ENCODE measurements around the gene PRG3.

PRG3 gene

GRCh38 chr11:57386178-57386940, 5.4 kb upstream of the PRG3 start:
- no peak for TF ChIP-seq ZNF274 (IDR thresholded peaks at IDR 0.05; ENCODE audit: low read depth, low read length)
- H3K4me3 ChIP-seq (ENCODE audit: low read length), result no peak overlapping the region

GRCh38 chr11:57379732-57380131, 1.2 kb downstream of the PRG3 start:
- no peak overlapping the region for H3K4me3 ChIP-seq (ENCODE audit: low read length)
- TF ChIP-seq ZNF274 (IDR thresholded peaks at IDR 0.05; ENCODE audit: low read depth, low read length), result no peak

- TF ChIP-seq ZNF274 (IDR thresholded peaks at IDR 0.05; ENCODE audit: low read depth, low read length), result no peak
- no peak overlapping the region for H3K4me3 ChIP-seq (ENCODE audit: low read length)
Observed at GRCh38 chr11:57378186-57378585, 2.8 kb downstream of the PRG3 start.

- no peak for TF ChIP-seq ZNF274 (IDR thresholded peaks at IDR 0.05; ENCODE audit: low read depth, low read length)
- no peak overlapping the region for H3K4me3 ChIP-seq (ENCODE audit: low read length)
Observed at GRCh38 chr11:57377107-57377506, 3.8 kb downstream of the PRG3 start.

GRCh38 chr11:57376095-57377090, 4.6 kb downstream of the PRG3 start:
- H3K4me3 ChIP-seq (ENCODE audit: low read length), result no peak overlapping the region

GRCh38 chr11:57375490-57375889, 5.5 kb downstream of the PRG3 start:
- no peak overlapping the region for H3K4me3 ChIP-seq (ENCODE audit: low read length)
- no peak for TF ChIP-seq ZNF274 (IDR thresholded peaks at IDR 0.05; ENCODE audit: low read depth, low read length)

More at GRCh38 chr11:57376095-57377090, 4.6 kb downstream of the PRG3 start:
- no peak for TF ChIP-seq ZNF274 (IDR thresholded peaks at IDR 0.05; ENCODE audit: low read depth, low read length)

GRCh38 chr11:57374966-57375365, 6.0 kb downstream of the PRG3 start:
- TF ChIP-seq ZNF274 (IDR thresholded peaks at IDR 0.05; ENCODE audit: low read depth, low read length), result no peak
- no peak overlapping the region for H3K4me3 ChIP-seq (ENCODE audit: low read length)

- no peak overlapping the region for H3K4me3 ChIP-seq (ENCODE audit: low read length)
- no peak for TF ChIP-seq ZNF274 (IDR thresholded peaks at IDR 0.05; ENCODE audit: low read depth, low read length)
Observed at GRCh38 chr11:57373146-57373545, 7.8 kb downstream of the PRG3 start.

- H3K4me3 ChIP-seq (ENCODE audit: low read length), result no peak overlapping the region
- no peak for TF ChIP-seq ZNF274 (IDR thresholded peaks at IDR 0.05; ENCODE audit: low read depth, low read length)
Observed at GRCh38 chr11:57370941-57371340, 10.0 kb downstream of the PRG3 start.

- H3K4me3 ChIP-seq (ENCODE audit: low read length), result no peak overlapping the region
- no peak for TF ChIP-seq ZNF274 (IDR thresholded peaks at IDR 0.05; ENCODE audit: low read depth, low read length)
Observed at GRCh38 chr11:57370251-57370650, 10.7 kb downstream of the PRG3 start.

- no peak overlapping the region for H3K4me3 ChIP-seq (ENCODE audit: low read length)
- no peak for TF ChIP-seq ZNF274 (IDR thresholded peaks at IDR 0.05; ENCODE audit: low read depth, low read length)
Observed at GRCh38 chr11:57368845-57369232, 12.1 kb downstream of the PRG3 start.

GRCh38 chr11:57368106-57368844, 12.7 kb downstream of the PRG3 start:
- TF ChIP-seq ZNF274 (IDR thresholded peaks at IDR 0.05; ENCODE audit: low read depth, low read length), result no peak

GRCh38 chr11:57364851-57365660, 15.9 kb downstream of the PRG3 start:
- no peak overlapping the region for H3K4me3 ChIP-seq (ENCODE audit: low read length)

More at GRCh38 chr11:57368106-57368844, 12.7 kb downstream of the PRG3 start:
- H3K4me3 ChIP-seq (ENCODE audit: low read length), result no peak overlapping the region

More at GRCh38 chr11:57364851-57365660, 15.9 kb downstream of the PRG3 start:
- TF ChIP-seq ZNF274 (IDR thresholded peaks at IDR 0.05; ENCODE audit: low read depth, low read length), result no peak
